Measurements from ENCODE around the gene PLPPR2.
"Not testable (repeated sequence)": the region's sequence is repeated elsewhere in the genome, so short reads cannot be mapped to it uniquely, and the experiment has no call there.

PLPPR2 gene

DNA sequence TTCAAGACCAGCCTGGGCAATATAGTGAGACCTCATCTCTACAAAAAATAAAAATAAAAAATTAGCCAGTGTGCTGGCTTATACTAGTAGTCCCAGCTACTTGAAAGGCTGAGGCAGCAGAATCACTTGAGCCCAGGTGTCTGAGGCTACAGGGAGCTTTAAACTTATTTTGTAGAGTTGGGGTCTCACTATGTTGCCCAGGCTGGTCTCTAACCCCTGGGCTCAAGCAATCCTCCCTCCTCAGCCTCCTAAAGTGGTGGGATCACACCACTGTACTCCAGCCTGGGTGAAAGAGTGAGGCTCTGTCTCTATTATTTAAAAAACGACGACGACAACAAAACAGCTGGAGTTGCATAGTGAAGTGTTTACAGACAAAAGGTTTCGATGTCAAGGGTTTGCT lies 23.7 kb upstream of the PLPPR2 start:
- no peak for TF ChIP-seq CTCF (IDR thresholded peaks at IDR 0.05; ENCODE audit: low read depth, low read length, missing control alignments)
- no peaks in the 10 kb centered on the region for H3K27me3 ChIP-seq (replicated peaks)
- no peak overlapping the region for H3K4me3 ChIP-seq (ENCODE audit: low read depth, low read length)
- no peak overlapping the region for H3K27ac ChIP-seq
- no peak for DNase-seq
- H3K36me3 ChIP-seq (replicated peaks), result no peaks in the 10 kb centered on the region
- in situ Hi-C loops (cut with HindIII; ENCODE audit: low pct_ligation_motif_present, low sequenced_read_pairs), result no loop called here

- in situ Hi-C loops (cut with HindIII; ENCODE audit: low pct_ligation_motif_present, low sequenced_read_pairs), result no loop called here
- TF ChIP-seq CTCF (IDR thresholded peaks at IDR 0.05; ENCODE audit: low read depth, low read length, missing control alignments), result no peak
These were observed 22.4 kb upstream of the PLPPR2 start for GRCh38 chr19:11332822-11333221.

DNA sequence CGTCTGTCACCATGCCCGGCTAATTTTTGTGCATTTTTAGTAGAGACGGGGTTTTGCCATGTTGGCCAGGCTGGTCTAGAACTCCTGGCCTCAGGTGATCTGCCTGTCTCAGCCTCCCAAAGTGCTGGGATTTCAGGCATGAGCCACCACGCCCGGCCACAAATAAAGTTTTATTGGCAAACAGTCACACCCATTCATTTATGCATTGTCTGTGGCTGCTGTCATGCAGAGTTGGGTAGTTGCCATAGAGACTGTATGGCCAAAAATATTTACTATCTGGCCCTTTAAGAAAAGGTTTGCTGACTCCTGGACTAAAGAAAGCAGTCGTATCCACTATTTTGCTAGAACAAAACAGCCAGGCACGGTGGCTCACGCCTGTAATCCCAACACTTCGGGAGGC lies 21.4 kb upstream of the PLPPR2 start:
- H3K36me3 ChIP-seq (replicated peaks); in situ Hi-C loops (cut with HindIII; ENCODE audit: low pct_ligation_motif_present, low sequenced_read_pairs); H3K27me3 ChIP-seq (replicated peaks); H3K4me3 ChIP-seq (ENCODE audit: low read depth, low read length); H3K27ac ChIP-seq: not testable (repeated sequence)
- peak; percentile 30 for DNase-seq

More at GRCh38 chr19:11332822-11333221, 22.4 kb upstream of the PLPPR2 start:
- Histone ChIP-seq H3K27me3 (replicated peaks) (no peaks in the 10 kb centered on the region), H3K27ac (no peak overlapping the region), H3K36me3 (replicated peaks) (no peaks in the 10 kb centered on the region), H3K4me3 (ENCODE audit: low read depth, low read length) (no peak overlapping the region)
- DNase-seq, result no peak

DNA sequence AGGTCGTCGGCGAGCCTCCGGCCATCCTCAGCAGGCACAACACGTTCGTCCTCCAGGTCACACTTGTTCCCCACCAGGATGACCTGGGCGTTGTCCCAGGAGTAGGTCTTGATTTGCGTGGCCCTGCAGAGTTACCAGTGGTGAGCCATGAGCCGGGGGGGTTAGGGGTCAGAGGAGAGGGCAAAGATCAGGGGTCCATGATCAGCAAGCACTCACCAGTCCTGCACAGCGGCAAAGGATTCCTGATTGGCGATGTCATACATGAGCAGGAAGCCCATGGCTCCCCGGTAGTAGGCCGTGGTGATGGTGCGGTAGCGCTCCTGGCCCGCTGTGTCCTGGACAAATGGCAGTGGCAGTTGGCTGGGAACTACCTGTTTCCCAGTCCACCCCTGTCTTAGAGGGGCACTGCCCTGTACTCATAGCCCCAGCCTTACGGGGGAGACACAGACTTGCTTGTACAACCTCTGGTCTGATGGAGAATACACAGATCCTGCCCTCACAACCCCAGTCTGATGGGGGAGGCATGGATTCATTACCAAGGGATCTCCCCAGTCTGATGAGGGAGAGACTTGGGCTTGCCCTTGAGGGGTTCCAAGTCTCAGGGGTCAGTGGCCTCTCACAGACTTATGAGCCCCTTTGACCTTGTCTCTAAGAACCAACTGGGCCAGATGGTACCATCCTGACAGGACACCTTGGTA lies 19.6 kb upstream of the PLPPR2 start:
- Histone ChIP-seq H3K27ac (no peak overlapping the region), H3K4me3 (ENCODE audit: low read depth, low read length) (no peak overlapping the region), H3K27me3 (replicated peaks) (no peaks in the 10 kb centered on the region), H3K36me3 (replicated peaks) (no peaks in the 10 kb centered on the region)
- TF ChIP-seq CTCF (IDR thresholded peaks at IDR 0.05; ENCODE audit: low read depth, low read length, missing control alignments), result no peak
- in situ Hi-C loops (cut with HindIII; ENCODE audit: low pct_ligation_motif_present, low sequenced_read_pairs), result no loop called here
- no peak for DNase-seq

DNA sequence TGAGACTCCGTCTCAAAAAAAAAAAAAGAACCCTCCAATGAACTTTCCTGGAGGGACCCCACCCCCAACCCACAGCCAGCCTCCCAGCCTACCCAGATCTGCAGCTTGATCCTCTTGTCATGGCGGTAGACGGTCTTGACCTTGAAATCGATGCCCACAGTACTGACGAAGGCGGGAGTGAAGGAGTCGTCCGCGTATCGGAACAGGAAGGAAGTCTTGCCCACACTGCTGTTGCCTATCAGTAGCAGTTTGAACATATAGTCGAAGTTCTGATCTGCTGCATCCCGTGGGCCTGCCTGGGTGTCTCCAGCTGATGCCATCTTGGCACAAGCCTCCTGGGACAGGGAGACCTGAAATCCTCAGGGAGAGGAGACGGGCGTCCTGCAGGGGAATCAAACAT lies 18.2 kb upstream of the PLPPR2 start:
- Histone ChIP-seq H3K27me3 (replicated peaks) (no peaks in the 10 kb centered on the region), H3K4me3 (ENCODE audit: low read depth, low read length) (no peak overlapping the region), H3K27ac (no peak overlapping the region), H3K36me3 (replicated peaks) (no peaks in the 10 kb centered on the region)
- in situ Hi-C loops (cut with HindIII; ENCODE audit: low pct_ligation_motif_present, low sequenced_read_pairs), result no loop called here
- no peak for DNase-seq
- no peak for TF ChIP-seq CTCF (IDR thresholded peaks at IDR 0.05; ENCODE audit: low read depth, low read length, missing control alignments)

- in situ Hi-C loops (cut with HindIII; ENCODE audit: low pct_ligation_motif_present, low sequenced_read_pairs), result no loop called here
- Histone ChIP-seq H3K36me3 (replicated peaks) (no peaks in the 10 kb centered on the region), H3K27ac (no peak overlapping the region), H3K4me3 (ENCODE audit: low read depth, low read length) (no peak overlapping the region), H3K27me3 (replicated peaks) (no peaks in the 10 kb centered on the region)
- no peak for TF ChIP-seq CTCF (IDR thresholded peaks at IDR 0.05; ENCODE audit: low read depth, low read length, missing control alignments)
- no peak for DNase-seq
These were observed 17.1 kb upstream of the PLPPR2 start for GRCh38 chr19:11338121-11338520.

All from brain microvascular endothelial cell (primary cell).